ENCODE data around the gene ENKUR. TPM values are rescaled to one million over a fixed set of nuclear protein-coding genes. Genes with fewer than 3 reads are reported as not detected.

ENKUR gene
- total RNA-seq, 1 donor = 0.09 TPM

DNA sequence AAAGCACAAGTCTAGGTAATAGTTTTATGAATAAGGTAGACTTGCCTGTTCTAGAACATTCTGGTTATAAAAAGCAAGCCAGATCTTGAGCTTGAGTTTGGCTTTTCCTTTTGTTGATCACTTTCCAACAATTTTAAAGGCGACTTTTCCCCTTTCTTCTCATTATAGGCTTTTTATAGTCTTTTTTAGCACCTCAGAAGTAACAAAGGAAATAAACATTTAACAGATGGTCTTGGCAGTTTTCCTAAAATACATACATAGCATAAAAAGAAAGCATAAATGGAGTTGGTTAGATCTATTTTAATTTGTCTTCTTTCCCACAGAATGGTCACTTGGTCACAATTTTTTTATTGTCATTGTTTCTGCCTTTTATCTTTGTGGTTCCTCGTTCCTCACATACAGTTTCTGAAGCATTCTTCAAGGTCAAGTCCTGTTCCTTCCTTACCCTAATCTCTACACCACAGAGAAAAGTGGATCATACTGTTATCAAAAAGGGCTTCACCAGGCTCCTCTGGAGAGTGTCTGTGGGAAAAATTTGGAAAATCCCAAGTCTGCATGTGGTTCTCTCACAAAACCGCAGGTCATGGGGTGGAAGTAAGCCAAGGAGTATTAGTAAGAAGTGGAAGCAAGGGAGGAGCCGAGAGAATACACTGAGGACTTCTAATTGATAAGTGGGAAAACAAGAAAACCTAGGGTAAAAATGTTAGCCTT, 31.8 kb upstream of the ENKUR start:
- TF ChIP-seq CTCF (IDR thresholded peaks at IDR 0.05; ENCODE audit: insufficient read depth, low read length) = no peak
- DNase-seq (ENCODE audit: low read depth) = peak; percentile 98

GRCh38 chr10:25047088-25047487, 31.1 kb upstream of the ENKUR start:
- DNase-seq (ENCODE audit: low read depth) = no peak
- no peak overlapping the region for H3K4me3 ChIP-seq (ENCODE audit: low read depth, low read length)
- no peak for TF ChIP-seq CTCF (IDR thresholded peaks at IDR 0.05; ENCODE audit: insufficient read depth, low read length)

More for the DNA sequence above, 31.8 kb upstream of the ENKUR start:
- no peak overlapping the region for H3K4me3 ChIP-seq (ENCODE audit: low read depth, low read length)

GRCh38 chr10:25046641-25047040, 30.7 kb upstream of the ENKUR start:
- no peak for TF ChIP-seq CTCF (IDR thresholded peaks at IDR 0.05; ENCODE audit: insufficient read depth, low read length)
- no peak overlapping the region for H3K4me3 ChIP-seq (ENCODE audit: low read depth, low read length)
- DNase-seq (ENCODE audit: low read depth) = no peak

DNA sequence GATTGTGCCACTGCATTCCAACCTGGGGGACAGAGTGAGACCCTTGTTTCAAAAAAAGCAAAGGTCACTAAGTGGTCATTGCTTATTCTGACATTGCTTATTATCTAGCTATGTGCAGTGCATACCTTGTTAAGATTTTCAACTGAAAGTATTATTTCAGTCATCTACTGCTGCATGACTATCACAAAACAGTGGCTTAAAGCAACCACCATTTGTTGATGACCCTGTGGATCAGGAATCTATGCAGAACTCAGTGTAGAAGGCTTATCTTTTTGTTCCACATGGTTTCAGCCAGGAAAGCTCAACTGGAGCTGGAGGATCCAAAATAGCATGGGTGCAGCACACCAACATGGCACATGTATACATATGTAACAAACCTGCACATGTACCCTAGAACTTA, 23.6 kb upstream of the ENKUR start:
- TF ChIP-seq CTCF (IDR thresholded peaks at IDR 0.05; ENCODE audit: insufficient read depth, low read length) = no peak

DNA sequence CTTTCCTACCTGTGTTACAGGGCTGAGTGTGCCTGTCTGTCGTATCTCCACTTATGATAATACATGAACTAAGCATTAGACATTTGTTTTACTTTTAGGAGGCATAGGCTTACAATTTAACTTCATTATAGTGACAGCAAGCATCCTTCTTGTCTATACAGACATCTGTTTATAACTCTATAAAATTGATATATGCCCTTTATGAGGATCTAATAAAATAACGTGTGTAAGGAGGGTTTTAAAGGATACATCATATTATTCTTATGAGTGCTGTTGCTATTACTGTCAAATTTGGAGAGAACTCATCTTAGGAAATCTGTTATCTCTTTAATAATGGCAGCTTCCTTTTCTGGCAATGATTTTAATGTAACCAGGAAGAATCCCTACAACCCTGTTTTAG, 22.4 kb upstream of the ENKUR start:
- TF ChIP-seq CTCF (IDR thresholded peaks at IDR 0.05; ENCODE audit: insufficient read depth, low read length) = no peak
- no peak for DNase-seq (ENCODE audit: low read depth)
- no peak overlapping the region for H3K4me3 ChIP-seq (ENCODE audit: low read depth, low read length)

More for the DNA sequence above, 23.6 kb upstream of the ENKUR start:
- no peak overlapping the region for H3K4me3 ChIP-seq (ENCODE audit: low read depth, low read length)
- no peak for DNase-seq (ENCODE audit: low read depth)

- TF ChIP-seq CTCF (IDR thresholded peaks at IDR 0.05; ENCODE audit: insufficient read depth, low read length) = no peak
- DNase-seq (ENCODE audit: low read depth) = no peak
- H3K4me3 ChIP-seq (ENCODE audit: low read depth, low read length) = no peak overlapping the region
Measured at GRCh38 chr10:25036381-25036780, 20.4 kb upstream of the ENKUR start.

DNA sequence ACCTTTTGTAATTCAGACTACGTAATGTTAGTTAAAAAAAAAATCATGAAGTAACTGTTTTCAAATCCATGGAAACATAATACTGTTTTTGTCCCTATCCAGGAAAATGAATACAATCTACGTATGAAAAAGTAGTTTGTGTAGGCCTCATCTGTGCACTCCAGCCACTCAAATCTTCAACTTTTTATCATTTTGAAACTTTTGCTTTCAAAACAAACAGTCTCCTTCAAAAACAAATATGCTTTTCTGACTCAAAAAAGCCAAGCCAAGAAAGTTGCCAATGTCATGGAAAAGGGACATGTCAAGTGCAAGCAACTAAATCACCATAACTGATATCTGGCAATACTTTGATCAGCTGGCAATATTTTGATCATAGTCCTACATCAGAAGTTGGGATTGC, 13.6 kb upstream of the ENKUR start:
- no peak for TF ChIP-seq CTCF (IDR thresholded peaks at IDR 0.05; ENCODE audit: insufficient read depth, low read length)
- no peak for DNase-seq (ENCODE audit: low read depth)
- H3K4me3 ChIP-seq (ENCODE audit: low read depth, low read length) = no peak overlapping the region

Measured in fibroblast of the aortic adventitia (primary cell).